Liver (tissue), 9 donors: ENCODE data around the gene USP11. TPM values are rescaled to one million over a fixed set of nuclear protein-coding genes. Genes with fewer than 3 reads are reported as not detected.

ENCODE experiments used
- DNase-seq: peaks from one replicate; pipeline ENCODE4 v3.0.0-alpha.2; 2017; ENCODE audit warnings: low spot score
- H3K27ac ChIP-seq, 2 donors: one replicate each; pipeline ENCODE4 v1.7.0; 2013; ENCODE audit warnings: inconsistent platforms in 2 of 2, low read length in 2 of 2, control low read depth in 1 of 2, low read depth in 1 of 2, mild to moderate bottlenecking in 1 of 2
- H3K27me3 ChIP-seq, 4 donors: one replicate each; pipeline versions ENCODE4 v1.6.1 to v1.7.0; 2013; ENCODE audit warnings: low read length in 3 of 4, inconsistent platforms in 1 of 4, mild to moderate bottlenecking in 1 of 4, moderate library complexity in 1 of 4; ENCODE audit not compliant: control insufficient read depth in 4 of 4, insufficient read depth in 4 of 4
- H3K36me3 ChIP-seq, 4 donors: one replicate each; pipeline versions ENCODE4 v1.6.1 to v1.7.0; 2013; ENCODE audit warnings: low read length in 3 of 4, mild to moderate bottlenecking in 3 of 4, low read depth in 1 of 4, moderate library complexity in 1 of 4; ENCODE audit not compliant: control insufficient read depth in 4 of 4, insufficient read depth in 3 of 4
- H3K4me1 ChIP-seq, 4 donors: one replicate each; pipeline versions ENCODE4 v1.6.1 to v1.7.0; 2013; ENCODE audit warnings: low read length in 3 of 4, mild to moderate bottlenecking in 3 of 4, moderate library complexity in 1 of 4; ENCODE audit not compliant: control insufficient read depth in 4 of 4, insufficient read depth in 4 of 4
- H3K4me3 ChIP-seq, 3 donors: one replicate each; pipeline versions ENCODE4 v1.6.1 to v1.7.0; 2013; ENCODE audit warnings: low read length in 3 of 3, control low read depth in 1 of 3, low read depth in 1 of 3, mild to moderate bottlenecking in 1 of 3
- H3K9ac ChIP-seq, 2 donors: one replicate each; pipeline ENCODE4 v1.7.0; 2013; ENCODE audit warnings: low read length in 2 of 2, mild to moderate bottlenecking in 2 of 2, moderate library complexity in 2 of 2, control low read depth in 1 of 2, low read depth in 1 of 2
- H3K9me3 ChIP-seq, 4 donors: one replicate each; pipeline versions ENCODE4 v1.6.1 to v1.7.0; 2013; ENCODE audit warnings: low read length in 3 of 4; ENCODE audit not compliant: control insufficient read depth in 4 of 4
- ATF3 ChIP-seq: IDR thresholded peaks from 2 replicates; pipeline ENCODE4 v1.6.1; 2016; ENCODE audit warnings: antibody characterized with exemption
- CTCF ChIP-seq: fragments of 150-350 bp; IDR thresholded peaks from 2 replicates; pipeline ENCODE4 v1.5.1; 2017; ENCODE audit warnings: improper control_type of control experiment, low read depth, low read length; ENCODE audit not compliant: missing input control
- FOXA1 ChIP-seq: IDR thresholded peaks from 2 replicates; pipeline ENCODE4 v1.6.1; 2016; ENCODE audit warnings: antibody characterized with exemption
- FOXA2 ChIP-seq: IDR thresholded peaks from 2 replicates; pipeline ENCODE4 v1.6.1; 2016; ENCODE audit warnings: antibody characterized with exemption
- GABPA ChIP-seq, 2 donors: IDR thresholded peaks in 1 of 2; conservative IDR thresholded peaks in 1 of 2; 2 replicates each; pipeline ENCODE4 v1.6.1; 2016; ENCODE audit warnings: antibody characterized with exemption in 2 of 2, mild to moderate bottlenecking in 1 of 2, moderate library complexity in 1 of 2
- HNF4A ChIP-seq, 2 donors: conservative IDR thresholded peaks; 2 replicates each; pipeline ENCODE4 v1.6.1; 2016; ENCODE audit warnings: antibody characterized with exemption in 2 of 2, mild to moderate bottlenecking in 2 of 2
- HNF4G ChIP-seq: IDR thresholded peaks from 2 replicates; pipeline ENCODE4 v1.6.1; 2016; ENCODE audit warnings: antibody characterized with exemption
- JUND ChIP-seq, 2 donors: IDR thresholded peaks; 2 replicates each; pipeline ENCODE4 v1.6.1; 2016; ENCODE audit warnings: antibody characterized with exemption in 2 of 2
- NR2F2 ChIP-seq: IDR thresholded peaks from 2 replicates; pipeline ENCODE4 v1.6.1; 2016; ENCODE audit warnings: antibody characterized with exemption
- RAD21 ChIP-seq, 2 donors: IDR thresholded peaks; 2 replicates each; pipeline ENCODE4 v1.6.1; 2016; ENCODE audit warnings: antibody characterized with exemption in 2 of 2, mild to moderate bottlenecking in 2 of 2
- RXRA ChIP-seq, 2 donors: IDR thresholded peaks; 2 replicates each; pipeline ENCODE4 v1.6.1; 2017 to 2018; ENCODE audit warnings: antibody characterized with exemption in 2 of 2, mild to moderate bottlenecking in 1 of 2
- SP1 ChIP-seq: IDR thresholded peaks from 2 replicates; pipeline ENCODE4 v1.6.1; 2018; ENCODE audit warnings: antibody characterized with exemption, mild to moderate bottlenecking
- TAF1 ChIP-seq: conservative IDR thresholded peaks from 2 replicates; pipeline ENCODE4 v1.6.1; 2016; ENCODE audit warnings: antibody characterized with exemption, mild to moderate bottlenecking
- YY1 ChIP-seq: IDR thresholded peaks from 2 replicates; pipeline ENCODE4 v1.6.1; 2016; ENCODE audit warnings: antibody characterized with exemption, mild to moderate bottlenecking
- WGBS: extraction: QIAGEN DNeasy Blood & Tissue Kit; methylation state at CpG from one replicate; pipeline ENCODE4 v1.1.7; 2013; 5-methylcytosine and 5-hydroxymethylcytosine counted together
- polyA plus RNA-seq, 2 donors: library from polyadenylated mRNA; stranded (reverse) in 1 of 2; unstranded in 1 of 2; fragments of 200-250 nt in 1 of 2; fragments of >200 nt in 1 of 2; fragmentation: Nextera tagmentation in 1 of 2; extraction: Ambion mirVana in 1 of 2; gene quantifications; one replicate each; pipeline versions ENCODE4 v1.2.1 to v1.2.3, GENCODE V29; 2013 to 2015
- total RNA-seq, 2 donors: library from RNA; depleted of rRNA; stranded (reverse); fragments of >200 nt; gene quantifications; one replicate each; pipeline ENCODE4 v1.2.3, GENCODE V29; 2014
- TF ChIP-seq, protein P1 (sequence below): IDR thresholded peaks from 2 replicates; pipeline ENCODE4 v1.6.1; 2016; ENCODE audit warnings: antibody characterized with exemption
- TF ChIP-seq, protein P2 (sequence below): IDR thresholded peaks from 2 replicates; pipeline ENCODE4 v1.6.1; 2016; ENCODE audit warnings: antibody characterized with exemption, mild to moderate bottlenecking
- donor health status: healthy.
- donor health status: healthy.
- donor health status: healthy.
- donor health status: healthy.
- donor health status: healthy.

The USP11 gene
- total and polyA plus RNA-seq, 4 donors = 9.6 to 24.3 (median 11.1) TPM

- 84% methylated on average over 3 of the region's 3 CpGs for WGBS
- DNase-seq = no peak
- peaks cover 10 to 94% (median 62%) of the 10 kb centered on the region in 4 donors for H3K36me3 ChIP-seq
- no peak overlapping the region for H3K4me3 ChIP-seq
- H3K27ac ChIP-seq = no peak overlapping the region
- no peaks in the 10 kb centered on the region for H3K27me3 ChIP-seq
- H3K9me3 ChIP-seq = no peaks in the 10 kb centered on the region
- no peak for TF ChIP-seq FOXA1
- TF ChIP-seq RAD21 (IDR thresholded peaks at IDR 0.05) = no peak
- TF ChIP-seq HNF4A (conservative IDR thresholded peaks at IDR 0.05) = no peak
- TF ChIP-seq CTCF = no peak
- TF ChIP-seq ATF3 = no peak
- TF ChIP-seq NR2F2 = no peak
- TF ChIP-seq FOXA2 = no peak
- TF ChIP-seq RXRA (IDR thresholded peaks at IDR 0.05) = no peak
- TF ChIP-seq YY1 = no peak
- TF ChIP-seq SP1 = no peak
- no peak for TF ChIP-seq JUND (IDR thresholded peaks at IDR 0.05)
- TF ChIP-seq, protein P1, sequence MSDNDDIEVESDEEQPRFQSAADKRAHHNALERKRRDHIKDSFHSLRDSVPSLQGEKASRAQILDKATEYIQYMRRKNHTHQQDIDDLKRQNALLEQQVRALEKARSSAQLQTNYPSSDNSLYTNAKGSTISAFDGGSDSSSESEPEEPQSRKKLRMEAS = no peak
- TF ChIP-seq GABPA (IDR thresholded peaks at IDR 0.05 in 1 of 2, conservative IDR thresholded peaks at IDR 0.05 in 1 of 2) = no peak
- TF ChIP-seq TAF1 = no peak
- TF ChIP-seq, protein P2, sequence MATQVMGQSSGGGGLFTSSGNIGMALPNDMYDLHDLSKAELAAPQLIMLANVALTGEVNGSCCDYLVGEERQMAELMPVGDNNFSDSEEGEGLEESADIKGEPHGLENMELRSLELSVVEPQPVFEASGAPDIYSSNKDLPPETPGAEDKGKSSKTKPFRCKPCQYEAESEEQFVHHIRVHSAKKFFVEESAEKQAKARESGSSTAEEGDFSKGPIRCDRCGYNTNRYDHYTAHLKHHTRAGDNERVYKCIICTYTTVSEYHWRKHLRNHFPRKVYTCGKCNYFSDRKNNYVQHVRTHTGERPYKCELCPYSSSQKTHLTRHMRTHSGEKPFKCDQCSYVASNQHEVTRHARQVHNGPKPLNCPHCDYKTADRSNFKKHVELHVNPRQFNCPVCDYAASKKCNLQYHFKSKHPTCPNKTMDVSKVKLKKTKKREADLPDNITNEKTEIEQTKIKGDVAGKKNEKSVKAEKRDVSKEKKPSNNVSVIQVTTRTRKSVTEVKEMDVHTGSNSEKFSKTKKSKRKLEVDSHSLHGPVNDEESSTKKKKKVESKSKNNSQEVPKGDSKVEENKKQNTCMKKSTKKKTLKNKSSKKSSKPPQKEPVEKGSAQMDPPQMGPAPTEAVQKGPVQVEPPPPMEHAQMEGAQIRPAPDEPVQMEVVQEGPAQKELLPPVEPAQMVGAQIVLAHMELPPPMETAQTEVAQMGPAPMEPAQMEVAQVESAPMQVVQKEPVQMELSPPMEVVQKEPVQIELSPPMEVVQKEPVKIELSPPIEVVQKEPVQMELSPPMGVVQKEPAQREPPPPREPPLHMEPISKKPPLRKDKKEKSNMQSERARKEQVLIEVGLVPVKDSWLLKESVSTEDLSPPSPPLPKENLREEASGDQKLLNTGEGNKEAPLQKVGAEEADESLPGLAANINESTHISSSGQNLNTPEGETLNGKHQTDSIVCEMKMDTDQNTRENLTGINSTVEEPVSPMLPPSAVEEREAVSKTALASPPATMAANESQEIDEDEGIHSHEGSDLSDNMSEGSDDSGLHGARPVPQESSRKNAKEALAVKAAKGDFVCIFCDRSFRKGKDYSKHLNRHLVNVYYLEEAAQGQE = no peak
- no peak for TF ChIP-seq HNF4G
- no peaks in the 10 kb centered on the region for H3K4me1 ChIP-seq
- H3K9ac ChIP-seq = no peak overlapping the region
Measured at GRCh38 chrX:47206316-47206715, 26.5 kb upstream of the USP11 start.

GRCh38 chrX:47208108-47208507 is 24.7 kb upstream of the USP11 start:
- H3K27ac ChIP-seq = no peak overlapping the region
- H3K4me3 ChIP-seq = no peak overlapping the region
- H3K36me3 ChIP-seq = peaks cover 13 to 94% (median 61%) of the 10 kb centered on the region in 4 donors
- H3K9ac ChIP-seq = no peak overlapping the region
- DNase-seq = no peak
- H3K9me3 ChIP-seq = no peaks in the 10 kb centered on the region
- WGBS = 87% methylated on average over 12 of the region's 12 CpGs
- TF ChIP-seq FOXA1 (no peak), SP1 (no peak)
- no peaks in the 10 kb centered on the region for H3K4me1 ChIP-seq
- no peaks in the 10 kb centered on the region for H3K27me3 ChIP-seq
